Cerebellar nuclear complex (tissue), 1 donor: ENCODE data around the gene SHCBP1L.
"Not testable (repeated sequence)": the region's sequence is repeated elsewhere in the genome, so short reads cannot be mapped to it uniquely, and the experiment has no call there.

Experiments used
- DNase-seq, 2 experiments: peaks; one replicate each; lab custom pipeline; 2025; lab: John Stamatoyannopoulos, UW

SHCBP1L gene

GRCh38 chr1:182965096-182965495, 12.1 kb upstream of the SHCBP1L start:
- DNase-seq: no peak

DNA sequence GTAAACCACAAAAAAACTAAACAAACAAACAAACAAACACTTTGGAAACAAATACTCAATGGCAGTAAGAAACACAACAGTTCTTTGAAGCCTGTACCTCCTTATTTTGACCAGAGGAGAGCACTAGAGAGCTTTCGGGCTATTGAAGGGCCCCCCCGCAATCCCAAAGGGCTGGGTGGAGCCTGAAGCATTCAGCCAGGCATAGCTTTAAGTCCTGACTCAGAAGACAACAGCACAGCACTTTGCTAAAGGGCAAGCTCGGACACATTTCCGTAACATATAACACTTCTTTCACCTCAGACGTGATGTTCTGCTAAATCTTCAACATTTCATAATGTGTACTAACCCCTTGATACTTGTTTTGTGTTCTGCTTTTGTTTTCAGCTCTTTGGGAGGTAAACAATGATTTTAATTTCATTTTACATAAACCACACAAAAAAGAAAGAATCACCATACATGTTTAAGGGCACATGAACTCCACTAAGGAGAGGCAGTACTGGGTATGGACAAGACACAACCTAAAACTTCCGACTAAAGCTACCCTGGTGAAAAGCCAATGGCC, 9.7 kb upstream of the SHCBP1L start:
- DNase-seq: peak in 1 of 2 experiments; percentile 23

- DNase-seq: no peak
Measured at GRCh38 chr1:182960046-182960445, 7.1 kb upstream of the SHCBP1L start.

- DNase-seq: no peak
Measured at GRCh38 chr1:182957902-182958395, 5.0 kb upstream of the SHCBP1L start.

DNA sequence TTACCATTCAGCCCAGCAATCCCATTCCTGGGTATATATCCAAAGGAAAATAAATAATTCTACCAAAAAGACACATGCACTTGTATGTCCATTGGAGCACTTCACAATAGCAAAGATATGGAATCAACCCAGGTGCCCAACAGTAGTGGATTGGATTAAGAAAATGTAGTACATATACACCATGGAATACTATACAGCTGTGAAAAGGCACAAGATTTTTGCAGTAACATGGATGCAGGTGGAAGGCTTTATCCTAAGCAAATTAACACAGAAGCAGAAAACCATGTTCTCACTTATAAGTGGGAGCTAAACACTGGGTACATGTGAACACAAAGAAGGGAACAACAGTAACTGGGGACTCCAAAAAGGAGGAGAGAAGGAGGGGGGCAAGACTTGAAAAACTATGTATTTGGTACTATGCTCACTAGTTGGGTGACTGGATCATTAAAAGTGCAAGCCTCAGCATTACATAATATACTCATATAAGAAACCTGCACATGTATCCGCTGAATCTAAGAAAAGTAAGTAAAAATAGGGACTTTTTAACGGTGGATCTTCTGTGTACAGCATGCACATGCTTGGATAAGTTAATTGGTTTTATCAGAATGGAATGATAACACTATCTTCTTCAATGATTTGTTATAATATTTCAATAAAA, 3.9 kb upstream of the SHCBP1L start:
- no peak for DNase-seq

DNA sequence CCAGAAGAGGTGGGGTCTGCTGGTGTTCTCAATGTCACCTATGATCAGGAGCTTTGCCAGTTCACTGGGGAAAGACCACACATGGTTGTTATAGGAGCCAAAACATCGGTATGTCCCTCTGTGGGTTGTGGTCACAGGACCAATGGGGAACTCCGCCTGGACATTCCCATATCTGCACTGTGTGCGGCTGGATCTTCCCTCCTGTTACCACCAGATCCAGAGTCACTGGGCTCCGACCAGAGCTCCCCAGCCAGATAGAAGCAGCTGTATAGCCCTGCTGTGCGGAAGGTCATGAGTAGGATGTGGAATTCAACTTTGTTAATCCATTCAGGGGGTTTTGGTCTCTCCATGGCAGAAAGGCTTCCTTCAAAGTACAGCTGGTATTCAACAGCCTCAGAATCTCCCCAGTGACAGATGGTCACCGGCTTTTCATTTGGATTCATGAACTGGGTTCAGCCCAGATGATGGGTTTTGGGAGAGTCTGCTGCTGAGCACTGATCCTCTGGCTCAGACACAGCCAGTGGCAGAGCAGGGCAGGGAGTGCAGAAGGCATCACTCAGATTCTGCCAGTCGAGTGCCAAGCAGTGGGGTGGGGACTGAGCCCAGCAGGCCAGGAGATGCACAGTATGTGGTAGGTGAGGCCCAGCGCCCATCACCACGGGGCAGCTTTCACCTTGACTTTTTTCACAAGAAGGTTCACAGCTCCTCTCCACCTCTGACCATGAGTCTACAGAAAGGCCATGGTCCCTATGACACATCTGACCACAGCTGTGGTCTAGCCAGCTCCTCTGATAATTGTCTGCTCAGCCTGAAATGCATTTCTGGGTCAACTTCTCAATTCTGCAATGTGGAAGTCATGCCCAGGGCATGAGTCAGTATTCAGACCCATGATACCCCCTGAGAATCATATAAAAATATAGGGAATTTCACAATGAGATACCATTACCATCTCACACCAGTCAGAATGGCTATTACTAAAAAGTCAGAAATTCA, 2.9 kb upstream of the SHCBP1L start:
- no peak for DNase-seq

DNA sequence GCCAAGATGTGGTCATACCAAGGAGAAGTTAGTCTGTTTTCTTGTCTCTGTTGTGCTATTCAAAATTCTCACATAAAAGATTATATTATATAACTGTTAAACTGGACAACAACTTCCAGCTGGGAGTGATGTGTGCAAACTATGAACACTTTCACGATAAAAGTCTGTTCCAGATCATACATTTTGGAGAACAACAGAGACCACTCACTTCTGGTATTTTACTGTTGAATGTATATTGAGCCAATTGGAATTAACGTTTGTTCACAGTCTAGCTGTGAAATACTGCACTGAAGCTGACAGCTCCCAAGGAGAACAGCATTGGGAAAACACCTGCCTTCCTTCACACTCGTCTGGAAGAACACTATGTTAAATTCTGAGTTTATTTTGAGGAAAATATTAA, 860 bp upstream of the SHCBP1L start:
- DNase-seq: no peak

DNA sequence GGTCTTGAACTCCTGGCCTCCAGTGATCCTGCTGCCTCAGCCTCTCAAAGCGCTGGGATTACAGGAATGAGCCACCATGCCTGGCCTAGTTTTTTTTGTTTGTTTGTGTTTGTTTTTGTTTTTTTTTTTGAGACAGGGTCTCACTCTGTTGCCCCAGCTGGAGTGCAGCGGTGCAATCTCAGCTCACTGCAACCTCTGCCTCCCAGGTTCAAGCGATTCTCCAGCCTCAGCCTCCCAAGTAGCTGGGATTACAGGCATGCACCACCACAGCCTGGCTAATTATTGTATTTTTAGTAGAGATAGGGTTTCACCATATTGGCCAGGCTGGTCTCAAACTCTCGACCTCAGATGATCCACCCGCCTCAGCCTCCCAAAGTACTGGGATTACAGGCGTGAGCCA, 9.6 kb downstream of the SHCBP1L start:
- not testable (repeated sequence) for DNase-seq

DNA sequence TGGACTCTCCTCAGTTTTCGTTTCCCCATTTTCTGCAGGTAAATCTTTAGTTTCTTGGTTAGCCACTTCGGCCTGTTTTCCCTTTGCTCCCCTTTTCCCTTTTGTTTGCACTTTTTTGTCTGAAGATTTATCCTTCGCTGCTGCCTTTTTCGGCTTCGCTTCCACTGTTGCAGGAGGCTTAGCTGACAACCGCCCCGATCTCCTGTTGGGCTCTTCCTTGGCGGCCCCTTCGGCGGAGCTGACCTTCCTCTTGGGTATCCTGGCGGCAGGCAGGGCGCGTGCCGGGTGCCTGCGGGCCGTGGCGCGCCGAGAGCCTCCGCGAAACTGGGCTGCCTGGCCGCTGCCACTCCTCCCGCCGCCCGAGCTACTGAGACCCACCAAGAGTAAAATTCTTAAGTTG, 10.8 kb downstream of the SHCBP1L start:
- DNase-seq: not testable (repeated sequence)

DNA sequence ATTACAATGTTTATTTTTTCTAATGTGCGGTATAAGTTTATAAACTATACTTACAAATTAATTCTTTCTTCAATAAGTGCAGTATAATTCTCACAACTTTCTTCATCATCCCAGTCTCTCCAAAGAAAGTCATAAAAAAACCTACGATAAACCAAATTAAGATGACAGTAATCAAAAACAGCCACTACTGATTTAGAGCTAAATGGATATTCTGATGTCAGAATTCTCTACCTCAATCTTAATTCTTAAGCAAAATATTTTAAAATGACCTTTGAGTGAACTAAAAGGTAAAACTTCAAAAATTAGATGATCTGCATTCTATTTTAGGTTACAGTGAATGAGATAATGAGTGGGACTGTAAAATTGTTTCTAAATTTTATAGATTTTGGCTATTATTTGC, 13.6 kb downstream of the SHCBP1L start:
- no peak for DNase-seq

DNA sequence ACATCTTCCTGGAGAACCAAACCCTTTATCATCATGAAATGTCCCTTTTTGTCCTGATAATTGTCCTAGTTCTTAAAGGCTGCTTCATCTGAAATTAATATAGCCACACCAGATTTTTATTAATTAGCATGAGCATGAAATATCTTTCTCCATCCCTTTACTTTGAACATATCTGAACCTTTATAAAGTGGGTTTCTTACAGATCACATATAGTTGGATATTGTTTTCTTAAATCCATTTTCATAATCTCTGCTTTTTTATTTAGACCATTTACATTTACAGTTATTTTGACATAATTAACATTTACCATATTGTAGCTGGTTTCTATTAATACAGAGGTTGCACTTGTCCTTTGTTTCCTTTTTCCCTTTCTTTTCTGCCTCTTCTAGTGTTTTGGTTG, 17.2 kb downstream of the SHCBP1L start:
- no peak for DNase-seq

DNA sequence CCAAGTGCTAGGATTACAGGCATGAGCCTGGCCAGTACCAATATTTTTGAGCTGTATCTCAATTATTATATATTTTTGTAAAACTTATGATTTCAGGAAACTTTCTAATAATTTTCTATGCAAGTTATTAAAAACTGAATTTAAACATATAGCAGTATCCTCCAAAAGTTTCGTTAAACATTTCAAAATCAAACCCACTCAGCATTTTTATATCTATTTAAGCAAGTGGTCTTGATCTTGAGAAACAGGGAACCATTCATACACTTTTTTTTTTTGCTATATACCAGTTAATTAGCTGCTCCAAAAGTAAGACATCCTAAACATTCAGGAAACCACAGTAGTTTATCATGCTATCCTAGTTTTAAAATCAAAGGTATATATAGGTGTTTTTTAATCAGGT, 22.0 kb downstream of the SHCBP1L start:
- no peak for DNase-seq

- no peak for DNase-seq
Measured at GRCh38 chr1:182927693-182928433, 25.1 kb downstream of the SHCBP1L start.

DNA sequence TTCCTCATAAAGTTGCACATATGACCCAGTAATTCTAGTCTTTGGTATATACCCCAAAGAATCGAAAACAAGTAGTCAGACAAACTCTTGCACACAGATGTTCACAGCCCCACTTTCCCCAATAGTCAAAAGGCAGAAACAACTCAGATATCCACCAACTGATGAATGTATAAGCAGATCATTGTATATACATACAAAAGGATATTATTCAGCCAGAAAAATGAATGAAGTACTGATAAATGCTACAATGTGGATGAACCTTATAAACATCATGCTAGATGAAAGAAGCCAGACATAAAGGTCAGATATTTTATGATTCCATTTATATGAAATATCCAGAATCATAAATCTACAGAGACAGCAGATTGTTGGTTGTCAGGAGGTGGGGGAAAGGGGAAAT, 27.3 kb downstream of the SHCBP1L start:
- no peak for DNase-seq

DNA sequence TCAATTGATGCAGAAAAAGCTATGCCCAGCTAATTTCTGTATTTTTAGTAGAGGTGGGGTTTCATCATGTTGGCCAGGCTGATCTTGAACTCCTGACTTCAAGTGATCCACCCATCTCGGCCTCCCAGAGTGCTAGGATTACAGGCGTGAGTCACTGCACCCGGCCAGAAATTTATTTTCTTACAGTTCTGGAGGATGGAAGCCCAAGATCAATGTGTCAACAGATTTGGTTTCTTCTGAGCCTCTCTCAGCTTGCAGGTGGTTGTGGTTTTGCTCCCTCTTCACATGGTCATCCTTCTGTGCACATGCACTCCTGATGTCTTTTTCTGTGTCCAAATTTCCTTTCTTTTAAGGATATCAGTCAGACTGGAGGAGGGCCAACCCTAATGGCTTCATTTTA, 35.6 kb downstream of the SHCBP1L start:
- DNase-seq: no peak

- no peak for DNase-seq
Measured at GRCh38 chr1:182913401-182913800, 39.6 kb downstream of the SHCBP1L start.

GRCh38 chr1:182910143-182910542, 42.8 kb downstream of the SHCBP1L start:
- DNase-seq: no peak

DNA sequence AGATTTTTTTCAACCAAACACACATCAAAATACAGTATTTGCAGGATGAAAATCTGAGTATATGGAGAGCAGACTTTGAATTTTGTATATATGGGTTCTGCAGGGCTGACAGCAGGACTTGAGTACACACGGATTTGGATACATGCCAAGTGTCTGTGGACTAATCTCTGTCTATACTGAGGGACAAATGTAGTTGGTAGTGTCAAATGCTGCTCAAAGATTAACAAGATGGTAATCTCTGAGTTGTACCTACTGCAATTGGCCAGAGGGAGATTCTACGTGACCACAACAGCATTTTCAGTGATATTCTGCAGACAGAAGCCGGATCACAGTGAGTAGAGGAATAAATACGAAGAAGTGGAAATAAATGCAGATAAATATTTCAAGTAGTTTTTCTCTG, 43.4 kb downstream of the SHCBP1L start:
- no peak for DNase-seq

GRCh38 chr1:182905321-182905720, 47.6 kb downstream of the SHCBP1L start:
- no peak for DNase-seq

DNA sequence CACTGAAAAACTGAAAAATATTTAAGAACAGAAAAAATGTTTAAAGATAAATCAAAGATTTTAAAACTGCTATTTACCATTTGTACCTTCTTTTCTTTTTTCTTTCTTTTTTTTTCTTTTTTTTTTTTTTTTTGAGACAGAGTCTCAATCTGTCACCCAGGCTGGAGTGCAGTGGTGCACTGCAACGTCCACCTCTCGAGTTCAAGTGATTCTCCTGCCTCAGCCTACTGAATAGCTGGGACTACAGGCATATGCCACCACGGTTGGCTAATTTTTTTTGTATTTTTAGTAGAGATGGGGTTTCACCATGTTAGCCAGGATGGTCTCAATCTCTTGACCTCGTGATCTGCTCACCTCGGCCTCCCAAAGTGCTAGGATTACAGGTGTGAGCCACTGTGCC, 51.0 kb downstream of the SHCBP1L start:
- DNase-seq: not testable (repeated sequence)

DNA sequence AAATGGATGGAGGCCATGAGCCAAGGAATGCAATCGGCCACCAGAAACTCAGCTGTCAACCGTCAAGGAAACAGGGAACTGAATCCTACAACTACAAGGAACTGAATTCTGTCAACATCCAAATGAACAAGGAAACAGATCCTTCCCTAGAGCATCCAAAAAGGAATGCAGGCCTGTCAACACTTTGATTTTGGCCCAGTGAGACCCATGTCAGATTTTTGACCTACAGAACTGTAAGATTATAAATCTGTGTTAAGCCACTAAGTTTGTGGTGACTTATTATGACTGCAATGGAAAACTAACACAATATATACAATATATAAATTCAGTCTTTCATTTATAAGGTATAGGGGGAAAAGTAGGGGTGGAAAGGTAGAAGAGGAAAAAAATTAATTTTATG, 55.3 kb downstream of the SHCBP1L start:
- no peak for DNase-seq
